ENCODE results near the gene MYCN.
"Not testable (repeated sequence)": the region's sequence is repeated elsewhere in the genome, so short reads cannot be mapped to it uniquely, and the experiment has no call there.

MYCN gene

GRCh38 chr2:15927551-15928218 is 12.7 kb upstream of the MYCN start:
- no peaks in the 10 kb centered on the region for H3K9me2 ChIP-seq (replicated peaks; ENCODE audit: insufficient read depth, low read length)

GRCh38 chr2:15929008-15929407 is 11.3 kb upstream of the MYCN start:
- H3K27ac ChIP-seq (ENCODE audit: low read length); H3K9me3 ChIP-seq (replicated peaks; ENCODE audit: insufficient read depth, low read length); H3K9ac ChIP-seq (ENCODE audit: low read length); H3K4me3 ChIP-seq (ENCODE audit: low read length); H2AFZ ChIP-seq (ENCODE audit: low read length); H3K4me2 ChIP-seq (ENCODE audit: low read depth, low read length); H4K20me1 ChIP-seq (ENCODE audit: insufficient read depth, low read length); H3K79me2 ChIP-seq (ENCODE audit: low read length); H3K27me3 ChIP-seq (replicated peaks; ENCODE audit: insufficient read depth, low read length); H3K4me1 ChIP-seq (ENCODE audit: low read length); H3F3A ChIP-seq (ENCODE audit: insufficient read depth, low read length); H3K36me3 ChIP-seq (replicated peaks; ENCODE audit: insufficient read depth, low read length); H3K9me2 ChIP-seq (replicated peaks; ENCODE audit: insufficient read depth, low read length); DNase-seq: not testable (repeated sequence)

More at GRCh38 chr2:15927551-15928218, 12.7 kb upstream of the MYCN start:
- H3K79me2 ChIP-seq (ENCODE audit: low read length): no peaks in the 10 kb centered on the region
- H3K9me3 ChIP-seq (replicated peaks; ENCODE audit: insufficient read depth, low read length): no peaks in the 10 kb centered on the region
- H3K4me1 ChIP-seq (ENCODE audit: low read length): no peaks in the 10 kb centered on the region
- DNase-seq: no peak
- no peak overlapping the region for H3K4me3 ChIP-seq (ENCODE audit: low read length)
- H3F3A ChIP-seq (ENCODE audit: insufficient read depth, low read length): no peaks in the 10 kb centered on the region
- no peaks in the 10 kb centered on the region for H3K36me3 ChIP-seq (replicated peaks; ENCODE audit: insufficient read depth, low read length)
- no peak for TF ChIP-seq EZH2 (optimal IDR thresholded peaks at IDR 0.05; ENCODE audit: low read depth, low read length)
- no peak for TF ChIP-seq CTCF (IDR thresholded peaks at IDR 0.05; ENCODE audit: low read length)
- TF ChIP-seq EZH2phosphoT487 (IDR thresholded peaks at IDR 0.05; ENCODE audit: low read length): no peak
- H3K4me2 ChIP-seq (ENCODE audit: low read depth, low read length): no peak overlapping the region
- no peak overlapping the region for H3K9ac ChIP-seq (ENCODE audit: low read length)
- H4K20me1 ChIP-seq (ENCODE audit: insufficient read depth, low read length): no peaks in the 10 kb centered on the region
- H2AFZ ChIP-seq (ENCODE audit: low read length): no peak overlapping the region
- no peaks in the 10 kb centered on the region for H3K27me3 ChIP-seq (replicated peaks; ENCODE audit: insufficient read depth, low read length)
- H3K27ac ChIP-seq (ENCODE audit: low read length): no peak overlapping the region

DNA sequence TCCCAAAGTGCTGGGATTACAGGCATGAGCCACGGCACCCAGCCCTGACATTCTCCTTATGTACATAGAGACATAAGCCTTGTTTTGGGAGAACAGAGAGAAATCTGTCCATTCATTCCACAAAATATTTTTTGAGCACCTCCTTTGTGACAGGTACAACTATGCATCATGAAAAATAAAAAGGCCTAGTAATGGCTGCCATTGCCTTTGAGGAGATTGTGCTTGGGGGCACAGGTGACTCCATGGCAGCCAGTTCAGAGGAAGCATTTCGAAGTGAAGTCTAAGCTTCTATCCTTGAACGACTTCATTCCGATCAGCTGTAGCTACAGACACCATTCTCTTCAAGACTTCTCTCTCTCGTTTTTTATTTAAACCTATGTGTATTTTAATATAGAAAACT is 10.5 kb upstream of the MYCN start:
- H3K79me2 ChIP-seq (ENCODE audit: low read length): no peaks in the 10 kb centered on the region
- TF ChIP-seq EZH2phosphoT487 (IDR thresholded peaks at IDR 0.05; ENCODE audit: low read length) (no peak), EZH2 (optimal IDR thresholded peaks at IDR 0.05; ENCODE audit: low read depth, low read length) (no peak), CTCF (IDR thresholded peaks at IDR 0.05; ENCODE audit: low read length) (no peak)
- no peaks in the 10 kb centered on the region for H3K4me1 ChIP-seq (ENCODE audit: low read length)
- H2AFZ ChIP-seq (ENCODE audit: low read length): no peak overlapping the region
- DNase-seq: no peak
- H3K36me3 ChIP-seq (replicated peaks; ENCODE audit: insufficient read depth, low read length): no peaks in the 10 kb centered on the region
- H3K27ac ChIP-seq (ENCODE audit: low read length): no peak overlapping the region
- H3K9ac ChIP-seq (ENCODE audit: low read length): no peak overlapping the region
- H3K9me2 ChIP-seq (replicated peaks; ENCODE audit: insufficient read depth, low read length): no peaks in the 10 kb centered on the region
- H3K4me3 ChIP-seq (ENCODE audit: low read length): no peak overlapping the region
- H3K9me3 ChIP-seq (replicated peaks; ENCODE audit: insufficient read depth, low read length): no peaks in the 10 kb centered on the region
- H3K27me3 ChIP-seq (replicated peaks; ENCODE audit: insufficient read depth, low read length): no peaks in the 10 kb centered on the region
- H3K4me2 ChIP-seq (ENCODE audit: low read depth, low read length): no peak overlapping the region
- no peaks in the 10 kb centered on the region for H3F3A ChIP-seq (ENCODE audit: insufficient read depth, low read length)
- H4K20me1 ChIP-seq (ENCODE audit: insufficient read depth, low read length): no peaks in the 10 kb centered on the region

DNA sequence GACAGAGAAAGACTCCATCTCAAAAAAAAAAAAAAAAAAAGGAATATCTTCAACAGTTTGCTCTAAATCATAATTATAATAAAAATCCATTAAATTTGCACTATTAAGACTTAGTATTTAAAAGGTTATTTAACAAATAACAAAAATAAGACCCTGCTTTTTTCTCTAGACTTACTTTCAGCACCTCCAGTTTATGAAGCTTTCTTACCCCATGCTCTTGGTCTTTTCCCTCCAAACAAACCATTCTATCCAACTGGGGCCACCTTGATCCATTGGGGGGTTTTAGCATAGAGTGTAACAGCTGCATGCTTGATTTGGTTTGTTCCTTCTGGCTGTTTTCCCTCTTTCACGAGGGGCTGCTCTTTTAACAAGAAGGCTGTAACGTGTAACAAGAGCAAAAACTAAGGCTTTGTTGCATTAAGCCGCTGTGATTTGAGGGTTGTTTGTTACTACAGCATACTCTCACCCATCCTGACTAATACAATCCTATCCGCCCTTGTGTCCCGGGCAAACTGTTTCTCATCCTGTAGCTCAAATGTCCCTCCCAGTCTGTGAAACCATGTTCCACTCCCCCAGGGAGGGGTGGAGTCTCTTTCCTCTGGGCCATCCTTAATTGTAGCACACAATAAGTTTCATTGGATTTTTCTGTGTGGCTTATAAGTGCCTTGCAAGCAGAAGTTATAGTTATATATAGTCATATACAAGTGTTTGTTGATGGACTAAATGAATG is 9.6 kb upstream of the MYCN start:
- no peaks in the 10 kb centered on the region for H3K79me2 ChIP-seq (ENCODE audit: low read length)
- no peak overlapping the region for H3K4me2 ChIP-seq (ENCODE audit: low read depth, low read length)
- no peaks in the 10 kb centered on the region for H3K4me1 ChIP-seq (ENCODE audit: low read length)
- H3K36me3 ChIP-seq (replicated peaks; ENCODE audit: insufficient read depth, low read length): no peaks in the 10 kb centered on the region
- no peaks in the 10 kb centered on the region for H3K9me3 ChIP-seq (replicated peaks; ENCODE audit: insufficient read depth, low read length)
- no peak overlapping the region for H3K4me3 ChIP-seq (ENCODE audit: low read length)
- DNase-seq: no peak
- no peak overlapping the region for H3K9ac ChIP-seq (ENCODE audit: low read length)
- TF ChIP-seq EZH2 (optimal IDR thresholded peaks at IDR 0.05; ENCODE audit: low read depth, low read length) (no peak), EZH2phosphoT487 (IDR thresholded peaks at IDR 0.05; ENCODE audit: low read length) (no peak), CTCF (IDR thresholded peaks at IDR 0.05; ENCODE audit: low read length) (no peak)
- H3F3A ChIP-seq (ENCODE audit: insufficient read depth, low read length): no peaks in the 10 kb centered on the region
- H2AFZ ChIP-seq (ENCODE audit: low read length): no peak overlapping the region
- H3K27ac ChIP-seq (ENCODE audit: low read length): no peak overlapping the region
- no peaks in the 10 kb centered on the region for H4K20me1 ChIP-seq (ENCODE audit: insufficient read depth, low read length)
- H3K27me3 ChIP-seq (replicated peaks; ENCODE audit: insufficient read depth, low read length): no peaks in the 10 kb centered on the region
- H3K9me2 ChIP-seq (replicated peaks; ENCODE audit: insufficient read depth, low read length): no peaks in the 10 kb centered on the region
